WTC11 (cell line): ENCODE data around the gene IQSEC1. TPM values are rescaled to one million over a fixed set of nuclear protein-coding genes. Genes with fewer than 3 reads are reported as not detected.

Source experiments
- ATAC-seq: fragments of 200-7000 bp; cut with Tn5 transposase; 2 replicates; pipeline ENCODE4 v1.10.0; 2021; ENCODE audit warnings: mild to moderate bottlenecking, moderate library complexity
- CTCF ChIA-PET: fragments of 300-600 bp; sonication (Branson Sonifier 250); formaldehyde crosslinking; loops from one replicate; lab custom pipeline; 2021; ENCODE audit warnings: antibody characterized with exemption; lab: Charles Lee
- POLR2A ChIA-PET: fragments of 350-600 bp; sonication (Branson Sonifier 250); formaldehyde crosslinking; loops from one replicate; lab custom pipeline; 2021; ENCODE audit warnings: antibody characterized with exemption; lab: Charles Lee
- DNase-seq: peaks from one replicate; pipeline ENCODE4 v3.0.0; 2021; ENCODE audit warnings: low spot score
- H3K27ac Mint-ChIP-seq: 2 replicates; pipeline ENCODE4 v1.8.0; 2021; ENCODE audit warnings: mixed read lengths
- H3K27me3 Mint-ChIP-seq: 2 replicates; pipeline ENCODE4 v1.8.0; 2021; ENCODE audit warnings: low read depth, mild to moderate bottlenecking, moderate library complexity, mixed read lengths
- H3K36me3 Mint-ChIP-seq: 2 replicates; pipeline ENCODE4 v1.8.0; 2021; ENCODE audit warnings: mixed read lengths
- H3K4me1 Mint-ChIP-seq: 2 replicates; pipeline ENCODE4 v1.8.0; 2022; ENCODE audit warnings: mixed read lengths
- H3K4me3 Mint-ChIP-seq: 2 replicates; pipeline ENCODE4 v1.8.0; 2021; ENCODE audit warnings: mild to moderate bottlenecking, moderate library complexity, mixed read lengths
- H3K9me3 Mint-ChIP-seq: 2 replicates; pipeline ENCODE4 v1.8.0; 2021; ENCODE audit warnings: mixed read lengths
- ETV6 ChIP-seq: sonication (generic); formaldehyde crosslinking; IDR thresholded peaks from 2 replicates; pipeline ENCODE4 v1.8.1; 2022; ENCODE audit warnings: mild to moderate bottlenecking, missing genetic modification reagents
- GABPB1 ChIP-seq: sonication (generic); formaldehyde crosslinking; IDR thresholded peaks from 2 replicates; pipeline ENCODE4 v1.8.1; 2023; ENCODE audit warnings: mild to moderate bottlenecking, missing genetic modification reagents
- HMGA2 ChIP-seq: fragments of 250-450 bp; sonication (Bioruptor Pico); IDR thresholded peaks from 2 replicates; pipeline ENCODE4 v1.4.0; 2021; ENCODE audit warnings: mild to moderate bottlenecking, moderate library complexity
- IRF2 ChIP-seq: sonication (generic); formaldehyde crosslinking; IDR thresholded peaks from 2 replicates; pipeline ENCODE4 v1.8.0; 2022; ENCODE audit warnings: low read depth, missing genetic modification reagents, borderline replicate concordance
- MXD4 ChIP-seq: fragments of 250-450 bp; sonication (Bioruptor Pico); IDR thresholded peaks from 2 replicates; pipeline ENCODE4 v1.8.0; 2021; ENCODE audit warnings: mild to moderate bottlenecking, moderate library complexity, borderline replicate concordance
- NFYB ChIP-seq: sonication (generic); formaldehyde crosslinking; conservative IDR thresholded peaks from 2 replicates; pipeline ENCODE4 v1.8.0; 2022; ENCODE audit warnings: low read depth, missing genetic modification reagents
- NR2C2 ChIP-seq: sonication (generic); formaldehyde crosslinking; IDR thresholded peaks from 2 replicates; pipeline ENCODE4 v1.8.0; 2022; ENCODE audit warnings: mild to moderate bottlenecking, missing genetic modification reagents
- SMAD4 ChIP-seq: sonication (generic); formaldehyde crosslinking; IDR thresholded peaks from 2 replicates; pipeline ENCODE4 v1.8.0; 2022; ENCODE audit warnings: mild to moderate bottlenecking, missing genetic modification reagents
- TEAD1 ChIP-seq: sonication (generic); formaldehyde crosslinking; IDR thresholded peaks from 2 replicates; pipeline ENCODE4 v1.8.0; 2022; ENCODE audit warnings: mild to moderate bottlenecking, missing genetic modification reagents
- TP53 ChIP-seq: sonication (generic); formaldehyde crosslinking; IDR thresholded peaks from 2 replicates; pipeline ENCODE4 v1.8.1; 2023; ENCODE audit warnings: mild to moderate bottlenecking, missing genetic modification reagents
- ZNF121 ChIP-seq: sonication (generic); formaldehyde crosslinking; IDR thresholded peaks from 2 replicates; pipeline ENCODE4 v1.8.0; 2023; ENCODE audit warnings: missing genetic modification reagents
- ZNF416 ChIP-seq: fragments of 250-450 bp; sonication (Bioruptor Pico); IDR thresholded peaks from 2 replicates; pipeline ENCODE4 v1.9.0; 2021; ENCODE audit warnings: mild to moderate bottlenecking, inconsistent platforms
- total RNA-seq: library from RNA; stranded (reverse); gene quantifications from 3 replicates; pipeline ENCODE4 v1.2.3, GENCODE V29; 2021
- TF ChIP-seq, protein P1 (sequence below): fragments of 250-450 bp; sonication (Bioruptor Pico); IDR thresholded peaks from 2 replicates; pipeline ENCODE4 v1.9.0; 2021; ENCODE audit warnings: moderate library complexity, mild to moderate bottlenecking, inconsistent platforms, borderline replicate concordance
- TF ChIP-seq, protein P2 (sequence below): sonication (generic); formaldehyde crosslinking; IDR thresholded peaks from 2 replicates; pipeline ENCODE4 v1.8.0; 2022; ENCODE audit warnings: mild to moderate bottlenecking, missing genetic modification reagents
- TF ChIP-seq, protein P3 (sequence below): sonication (generic); formaldehyde crosslinking; IDR thresholded peaks from 2 replicates; pipeline ENCODE4 v1.8.1; 2023; ENCODE audit warnings: mild to moderate bottlenecking, missing genetic modification reagents
- TF ChIP-seq, protein P4 (sequence below): fragments of 250-450 bp; sonication (Bioruptor Pico); IDR thresholded peaks from 2 replicates; pipeline ENCODE4 v1.9.0; 2021; ENCODE audit warnings: mild to moderate bottlenecking
- TF ChIP-seq, protein P5 (sequence below): sonication (generic); formaldehyde crosslinking; IDR thresholded peaks from 2 replicates; pipeline ENCODE4 v1.8.1; 2022; ENCODE audit warnings: low read depth, mild to moderate bottlenecking, moderate library complexity, missing genetic modification reagents, borderline replicate concordance
- TF ChIP-seq, protein P6 (sequence below): fragments of 200-600 bp; IDR thresholded peaks from 2 replicates; pipeline ENCODE4 v1.8.0; 2022; ENCODE audit warnings: antibody characterized with exemption

IQSEC1 gene
- total RNA-seq, 1 experiment from 2014 or later: 35.0 TPM

DNA sequence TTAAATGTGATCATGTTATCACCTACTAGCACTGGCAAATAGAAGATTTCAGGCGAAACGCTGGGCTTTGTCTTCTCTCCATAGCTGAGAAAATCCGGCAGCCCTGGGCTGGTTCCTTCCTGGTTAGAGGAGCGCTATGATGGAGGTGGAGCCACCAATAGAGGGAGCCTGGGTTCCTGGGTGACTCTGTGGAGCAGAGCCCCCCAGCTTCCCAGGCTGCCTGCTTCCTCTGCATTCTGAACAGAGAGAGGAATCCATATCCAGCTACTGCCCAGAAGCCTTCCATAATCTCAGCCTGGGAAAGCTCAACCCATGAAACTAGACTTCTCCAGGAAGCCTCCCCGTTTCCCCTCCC lies 32.6 kb upstream of the IQSEC1 start:
- H3K27me3 Mint-ChIP-seq: no peaks in the 10 kb centered on the region
- POLR2A ChIA-PET: no interaction called here
- peaks cover 6% of the 10 kb centered on the region for H3K9me3 Mint-ChIP-seq
- no peak for TF ChIP-seq MXD4 (CRISPR knock-in tag)
- no peak for TF ChIP-seq SMAD4
- no peak for TF ChIP-seq NR2C2 (CRISPR knock-in tag)
- TF ChIP-seq, protein P1, sequence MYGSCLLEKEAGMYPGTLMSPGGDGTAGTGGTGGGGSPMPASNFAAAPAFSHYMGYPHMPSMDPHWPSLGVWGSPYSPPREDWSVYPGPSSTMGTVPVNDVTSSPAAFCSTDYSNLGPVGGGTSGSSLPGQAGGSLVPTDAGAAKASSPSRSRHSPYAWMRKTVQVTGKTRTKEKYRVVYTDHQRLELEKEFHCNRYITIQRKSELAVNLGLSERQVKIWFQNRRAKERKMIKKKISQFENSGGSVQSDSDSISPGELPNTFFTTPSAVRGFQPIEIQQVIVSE (CRISPR knock-in tag): no peak
- no peak for TF ChIP-seq ZNF121 (CRISPR knock-in tag)
- TF ChIP-seq, all 79 proteins: peak for 0
- Mint-ChIP-seq H3K36me3 (no peaks in the 10 kb centered on the region), H3K4me3 (no peak overlapping the region), H3K27ac (no peak overlapping the region), H3K4me1 (0 out of 2 replicates have a peak, but pooled peaks cover 3% of the 10 kb centered on the region)
- CTCF ChIA-PET: interaction anchor here (0.6 to 4.2 kb wide), 8 partner anchors 13 to 433 kb away, joined by 3 to 37 read pairs (median 4); no protein-coding TSS in a partner anchor
- ATAC-seq (peak; percentile 75), DNase-seq (peak; percentile 21)

DNA sequence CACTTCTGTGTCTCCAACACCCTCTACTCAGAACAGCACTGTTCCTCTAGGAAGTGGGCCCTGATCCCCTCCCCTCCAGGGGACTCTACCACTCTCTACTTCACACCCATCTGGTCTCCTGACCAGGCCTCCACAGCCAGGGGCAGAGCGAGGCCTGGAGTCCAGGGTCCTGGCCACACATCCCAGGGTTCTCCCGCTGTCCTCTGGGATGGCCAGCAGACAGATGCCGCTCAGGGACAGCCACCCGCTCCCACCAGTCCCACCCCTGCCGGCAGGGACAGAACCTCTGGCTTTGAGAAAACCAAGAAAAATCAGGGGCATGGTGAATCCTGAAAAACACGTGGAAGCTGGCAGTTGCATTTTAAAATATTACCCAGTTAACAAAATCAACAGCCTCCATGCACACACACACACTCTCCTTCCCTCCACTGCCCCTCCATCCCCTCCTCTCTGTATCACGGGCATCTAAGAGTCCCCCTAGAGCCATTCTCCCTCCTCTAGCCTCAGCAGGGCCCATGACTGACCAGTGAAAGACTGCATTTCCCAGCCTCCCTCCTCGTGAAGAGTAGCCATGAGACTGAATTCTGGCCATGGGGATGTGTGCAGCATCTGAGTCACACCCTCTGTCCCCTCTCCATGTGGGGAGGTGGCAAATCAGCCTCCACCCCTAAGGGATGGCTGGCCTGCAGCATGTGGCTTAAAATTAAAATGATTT lies 32.1 kb upstream of the IQSEC1 start:
- H3K27ac Mint-ChIP-seq: no peak overlapping the region
- ATAC-seq: no peak

DNA sequence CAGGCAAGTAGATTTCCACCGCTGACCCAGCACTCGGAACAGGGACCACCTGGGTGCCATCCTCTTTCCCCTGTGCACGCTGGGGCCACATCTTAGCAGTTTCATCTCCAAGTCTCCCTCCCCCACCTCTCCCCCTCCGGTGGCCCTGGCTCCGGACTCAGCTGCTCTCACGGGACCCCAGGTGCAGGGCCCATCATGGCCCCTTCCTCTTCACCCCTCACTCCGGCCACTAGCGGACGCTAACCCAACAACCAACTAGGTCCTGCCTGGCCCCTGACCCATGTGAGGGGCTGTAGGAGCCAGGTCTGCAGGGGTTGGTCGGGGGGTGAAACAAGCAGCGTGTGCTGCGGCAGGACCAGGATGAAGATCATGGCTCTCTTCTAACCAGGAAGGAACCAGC lies 31.3 kb upstream of the IQSEC1 start:
- no peaks in the 10 kb centered on the region for H3K27me3 Mint-ChIP-seq
- no peaks in the 10 kb centered on the region for H3K36me3 Mint-ChIP-seq
- no peak overlapping the region for H3K27ac Mint-ChIP-seq
- peaks cover 6% of the 10 kb centered on the region for H3K9me3 Mint-ChIP-seq
- POLR2A ChIA-PET: no interaction called here
- H3K4me1 Mint-ChIP-seq: no peaks in the 10 kb centered on the region
- peak; percentile 12 for DNase-seq
- ATAC-seq: no peak; the same call in 1 of the 2 replicates
- CTCF ChIA-PET: interaction anchor here (1.5 to 3.2 kb wide), 2 partner anchors 8 to 12 kb away, joined by 3 to 32 read pairs; no protein-coding TSS in a partner anchor
- H3K4me3 Mint-ChIP-seq: no peak overlapping the region
- TF ChIP-seq, protein P2, sequence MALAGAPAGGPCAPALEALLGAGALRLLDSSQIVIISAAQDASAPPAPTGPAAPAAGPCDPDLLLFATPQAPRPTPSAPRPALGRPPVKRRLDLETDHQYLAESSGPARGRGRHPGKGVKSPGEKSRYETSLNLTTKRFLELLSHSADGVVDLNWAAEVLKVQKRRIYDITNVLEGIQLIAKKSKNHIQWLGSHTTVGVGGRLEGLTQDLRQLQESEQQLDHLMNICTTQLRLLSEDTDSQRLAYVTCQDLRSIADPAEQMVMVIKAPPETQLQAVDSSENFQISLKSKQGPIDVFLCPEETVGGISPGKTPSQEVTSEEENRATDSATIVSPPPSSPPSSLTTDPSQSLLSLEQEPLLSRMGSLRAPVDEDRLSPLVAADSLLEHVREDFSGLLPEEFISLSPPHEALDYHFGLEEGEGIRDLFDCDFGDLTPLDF (CRISPR knock-in tag): no peak
- TF ChIP-seq, protein P3, sequence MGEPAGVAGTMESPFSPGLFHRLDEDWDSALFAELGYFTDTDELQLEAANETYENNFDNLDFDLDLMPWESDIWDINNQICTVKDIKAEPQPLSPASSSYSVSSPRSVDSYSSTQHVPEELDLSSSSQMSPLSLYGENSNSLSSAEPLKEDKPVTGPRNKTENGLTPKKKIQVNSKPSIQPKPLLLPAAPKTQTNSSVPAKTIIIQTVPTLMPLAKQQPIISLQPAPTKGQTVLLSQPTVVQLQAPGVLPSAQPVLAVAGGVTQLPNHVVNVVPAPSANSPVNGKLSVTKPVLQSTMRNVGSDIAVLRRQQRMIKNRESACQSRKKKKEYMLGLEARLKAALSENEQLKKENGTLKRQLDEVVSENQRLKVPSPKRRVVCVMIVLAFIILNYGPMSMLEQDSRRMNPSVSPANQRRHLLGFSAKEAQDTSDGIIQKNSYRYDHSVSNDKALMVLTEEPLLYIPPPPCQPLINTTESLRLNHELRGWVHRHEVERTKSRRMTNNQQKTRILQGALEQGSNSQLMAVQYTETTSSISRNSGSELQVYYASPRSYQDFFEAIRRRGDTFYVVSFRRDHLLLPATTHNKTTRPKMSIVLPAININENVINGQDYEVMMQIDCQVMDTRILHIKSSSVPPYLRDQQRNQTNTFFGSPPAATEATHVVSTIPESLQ (CRISPR knock-in tag): no peak
- no peak for TF ChIP-seq HMGA2 (CRISPR knock-in tag)
- TF ChIP-seq, protein P4, sequence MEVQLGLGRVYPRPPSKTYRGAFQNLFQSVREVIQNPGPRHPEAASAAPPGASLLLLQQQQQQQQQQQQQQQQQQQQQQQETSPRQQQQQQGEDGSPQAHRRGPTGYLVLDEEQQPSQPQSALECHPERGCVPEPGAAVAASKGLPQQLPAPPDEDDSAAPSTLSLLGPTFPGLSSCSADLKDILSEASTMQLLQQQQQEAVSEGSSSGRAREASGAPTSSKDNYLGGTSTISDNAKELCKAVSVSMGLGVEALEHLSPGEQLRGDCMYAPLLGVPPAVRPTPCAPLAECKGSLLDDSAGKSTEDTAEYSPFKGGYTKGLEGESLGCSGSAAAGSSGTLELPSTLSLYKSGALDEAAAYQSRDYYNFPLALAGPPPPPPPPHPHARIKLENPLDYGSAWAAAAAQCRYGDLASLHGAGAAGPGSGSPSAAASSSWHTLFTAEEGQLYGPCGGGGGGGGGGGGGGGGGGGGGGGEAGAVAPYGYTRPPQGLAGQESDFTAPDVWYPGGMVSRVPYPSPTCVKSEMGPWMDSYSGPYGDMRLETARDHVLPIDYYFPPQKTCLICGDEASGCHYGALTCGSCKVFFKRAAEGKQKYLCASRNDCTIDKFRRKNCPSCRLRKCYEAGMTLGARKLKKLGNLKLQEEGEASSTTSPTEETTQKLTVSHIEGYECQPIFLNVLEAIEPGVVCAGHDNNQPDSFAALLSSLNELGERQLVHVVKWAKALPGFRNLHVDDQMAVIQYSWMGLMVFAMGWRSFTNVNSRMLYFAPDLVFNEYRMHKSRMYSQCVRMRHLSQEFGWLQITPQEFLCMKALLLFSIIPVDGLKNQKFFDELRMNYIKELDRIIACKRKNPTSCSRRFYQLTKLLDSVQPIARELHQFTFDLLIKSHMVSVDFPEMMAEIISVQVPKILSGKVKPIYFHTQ (CRISPR knock-in tag): no peak
- no peak for TF ChIP-seq TEAD1

More for the DNA sequence above, 32.1 kb upstream of the IQSEC1 start:
- DNase-seq: no peak
- POLR2A ChIA-PET: no interaction called here
- no peaks in the 10 kb centered on the region for H3K36me3 Mint-ChIP-seq
- TF ChIP-seq ETV6: no peak
- no peak for TF ChIP-seq GABPB1
- TF ChIP-seq TP53 (CRISPR knock-in tag): no peak
- TF ChIP-seq, protein P5, sequence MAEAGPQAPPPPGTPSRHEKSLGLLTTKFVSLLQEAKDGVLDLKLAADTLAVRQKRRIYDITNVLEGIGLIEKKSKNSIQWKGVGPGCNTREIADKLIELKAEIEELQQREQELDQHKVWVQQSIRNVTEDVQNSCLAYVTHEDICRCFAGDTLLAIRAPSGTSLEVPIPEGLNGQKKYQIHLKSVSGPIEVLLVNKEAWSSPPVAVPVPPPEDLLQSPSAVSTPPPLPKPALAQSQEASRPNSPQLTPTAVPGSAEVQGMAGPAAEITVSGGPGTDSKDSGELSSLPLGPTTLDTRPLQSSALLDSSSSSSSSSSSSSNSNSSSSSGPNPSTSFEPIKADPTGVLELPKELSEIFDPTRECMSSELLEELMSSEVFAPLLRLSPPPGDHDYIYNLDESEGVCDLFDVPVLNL (CRISPR knock-in tag): no peak
- TF ChIP-seq ZNF121 (CRISPR knock-in tag): no peak
- no peak for TF ChIP-seq NFYB (CRISPR knock-in tag)
- TF ChIP-seq, protein P6, sequence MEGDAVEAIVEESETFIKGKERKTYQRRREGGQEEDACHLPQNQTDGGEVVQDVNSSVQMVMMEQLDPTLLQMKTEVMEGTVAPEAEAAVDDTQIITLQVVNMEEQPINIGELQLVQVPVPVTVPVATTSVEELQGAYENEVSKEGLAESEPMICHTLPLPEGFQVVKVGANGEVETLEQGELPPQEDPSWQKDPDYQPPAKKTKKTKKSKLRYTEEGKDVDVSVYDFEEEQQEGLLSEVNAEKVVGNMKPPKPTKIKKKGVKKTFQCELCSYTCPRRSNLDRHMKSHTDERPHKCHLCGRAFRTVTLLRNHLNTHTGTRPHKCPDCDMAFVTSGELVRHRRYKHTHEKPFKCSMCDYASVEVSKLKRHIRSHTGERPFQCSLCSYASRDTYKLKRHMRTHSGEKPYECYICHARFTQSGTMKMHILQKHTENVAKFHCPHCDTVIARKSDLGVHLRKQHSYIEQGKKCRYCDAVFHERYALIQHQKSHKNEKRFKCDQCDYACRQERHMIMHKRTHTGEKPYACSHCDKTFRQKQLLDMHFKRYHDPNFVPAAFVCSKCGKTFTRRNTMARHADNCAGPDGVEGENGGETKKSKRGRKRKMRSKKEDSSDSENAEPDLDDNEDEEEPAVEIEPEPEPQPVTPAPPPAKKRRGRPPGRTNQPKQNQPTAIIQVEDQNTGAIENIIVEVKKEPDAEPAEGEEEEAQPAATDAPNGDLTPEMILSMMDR: no peak
- TF ChIP-seq, protein P2 (CRISPR knock-in tag): no peak
- TF ChIP-seq IRF2 (CRISPR knock-in tag): no peak
- no peak for TF ChIP-seq ZNF416 (CRISPR knock-in tag)
- TF ChIP-seq, all 79 proteins: peak for 0
- H3K27me3 Mint-ChIP-seq: no peaks in the 10 kb centered on the region
- no peaks in the 10 kb centered on the region for H3K4me1 Mint-ChIP-seq
- H3K4me3 Mint-ChIP-seq: no peak overlapping the region
- CTCF ChIA-PET: interaction anchor here (0.6 to 4.2 kb wide), 6 partner anchors 13 to 434 kb away, joined by 3 to 37 read pairs (median 4); no protein-coding TSS in a partner anchor
- peaks cover 6% of the 10 kb centered on the region for H3K9me3 Mint-ChIP-seq
